Epithelial cell of esophagus (primary cell): ENCODE measurements around the gene WDR70.
"Not testable (repeated sequence)": the region's sequence is repeated elsewhere in the genome, so short reads cannot be mapped to it uniquely, and the experiment has no call there.

Experiments
- DNase-seq: peaks from one replicate; pipeline ENCODE4 v3.0.0; 2010; ENCODE audit warnings: low read depth
- H3K4me3 ChIP-seq: 2 replicates; pipeline ENCODE4 v1.5.1; 2011; ENCODE audit warnings: mild to moderate bottlenecking, low read length, control low read depth
- TF ChIP-seq, protein P1 (sequence below): IDR thresholded peaks from 2 replicates; pipeline ENCODE4 v1.5.1; 2011; ENCODE audit warnings: low read depth, mild to moderate bottlenecking, low read length, control low read depth, inconsistent platforms; ENCODE audit not compliant: insufficient read depth; ENCODE audit errors: missing control alignments

The WDR70 gene

DNA sequence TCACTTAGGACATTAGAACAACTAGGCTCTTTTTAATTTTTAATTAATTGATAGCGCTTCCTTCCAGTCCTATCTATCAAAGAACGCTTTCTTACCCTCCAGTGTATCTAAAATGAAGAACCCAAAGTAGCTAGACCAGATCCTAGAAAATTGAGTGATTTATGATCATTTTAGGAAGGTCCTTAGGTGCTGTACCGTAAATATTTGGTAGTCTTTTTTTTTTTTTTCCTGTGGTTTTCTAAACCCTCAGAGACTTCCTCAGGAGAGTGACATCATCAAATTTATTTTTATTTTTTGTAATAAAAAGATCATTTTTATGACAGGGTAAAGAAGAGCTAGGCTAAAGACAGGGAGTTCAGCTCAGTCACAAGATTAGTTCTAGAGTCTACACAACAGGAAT is 197.4 kb downstream of the WDR70 start:
- no peak overlapping the region for H3K4me3 ChIP-seq
- DNase-seq = no peak
- TF ChIP-seq, protein P1, sequence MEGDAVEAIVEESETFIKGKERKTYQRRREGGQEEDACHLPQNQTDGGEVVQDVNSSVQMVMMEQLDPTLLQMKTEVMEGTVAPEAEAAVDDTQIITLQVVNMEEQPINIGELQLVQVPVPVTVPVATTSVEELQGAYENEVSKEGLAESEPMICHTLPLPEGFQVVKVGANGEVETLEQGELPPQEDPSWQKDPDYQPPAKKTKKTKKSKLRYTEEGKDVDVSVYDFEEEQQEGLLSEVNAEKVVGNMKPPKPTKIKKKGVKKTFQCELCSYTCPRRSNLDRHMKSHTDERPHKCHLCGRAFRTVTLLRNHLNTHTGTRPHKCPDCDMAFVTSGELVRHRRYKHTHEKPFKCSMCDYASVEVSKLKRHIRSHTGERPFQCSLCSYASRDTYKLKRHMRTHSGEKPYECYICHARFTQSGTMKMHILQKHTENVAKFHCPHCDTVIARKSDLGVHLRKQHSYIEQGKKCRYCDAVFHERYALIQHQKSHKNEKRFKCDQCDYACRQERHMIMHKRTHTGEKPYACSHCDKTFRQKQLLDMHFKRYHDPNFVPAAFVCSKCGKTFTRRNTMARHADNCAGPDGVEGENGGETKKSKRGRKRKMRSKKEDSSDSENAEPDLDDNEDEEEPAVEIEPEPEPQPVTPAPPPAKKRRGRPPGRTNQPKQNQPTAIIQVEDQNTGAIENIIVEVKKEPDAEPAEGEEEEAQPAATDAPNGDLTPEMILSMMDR = no peak

DNA sequence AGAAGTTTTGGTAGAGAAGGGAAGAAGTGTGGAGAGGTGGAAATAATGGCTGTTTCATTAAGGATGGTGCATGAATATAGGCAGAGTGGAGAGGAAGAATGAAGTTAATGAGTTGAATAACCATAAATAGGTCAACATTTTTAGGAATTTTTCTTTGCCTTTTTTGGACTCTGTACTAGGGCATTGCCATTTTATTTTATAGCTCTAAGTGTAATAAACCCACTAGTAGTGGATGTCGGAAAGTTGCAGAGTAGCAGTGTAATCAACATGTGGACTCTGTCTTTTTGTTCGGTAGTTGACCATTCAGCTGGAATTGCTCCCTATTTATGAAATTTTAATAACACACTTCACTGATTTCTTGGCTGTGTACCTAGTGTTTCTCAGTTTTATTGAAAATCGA is 199.1 kb downstream of the WDR70 start:
- TF ChIP-seq, protein P1 = no peak
- no peak for DNase-seq
- no peak overlapping the region for H3K4me3 ChIP-seq

GRCh38 chr5:37580106-37580505 is 201.0 kb downstream of the WDR70 start:
- no peak for DNase-seq
- no peak overlapping the region for H3K4me3 ChIP-seq
- TF ChIP-seq, protein P1 = no peak

- no peak overlapping the region for H3K4me3 ChIP-seq
- DNase-seq = no peak
- TF ChIP-seq, protein P1 = no peak
Measured at GRCh38 chr5:37582202-37582601, 203.1 kb downstream of the WDR70 start.

DNA sequence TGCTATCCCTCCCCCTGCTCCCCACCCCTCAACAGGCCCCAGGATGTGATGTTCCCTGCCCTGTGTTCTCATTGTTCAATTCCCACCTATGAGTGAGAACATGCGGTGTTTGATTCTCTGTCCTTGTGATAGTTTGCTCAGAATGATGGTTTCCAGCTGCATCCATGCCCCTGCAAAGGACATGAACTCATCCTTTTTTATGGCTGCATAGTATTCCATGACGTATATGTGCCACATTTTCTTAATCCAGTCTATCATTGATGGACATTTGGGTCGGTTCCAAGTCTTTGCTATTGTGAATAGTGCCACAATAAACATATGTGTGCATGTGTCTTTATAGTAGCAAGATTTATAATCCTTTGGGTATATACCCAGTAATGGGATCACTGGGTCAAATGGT is 214.2 kb downstream of the WDR70 start:
- H3K4me3 ChIP-seq, DNase-seq: not testable (repeated sequence)

DNA sequence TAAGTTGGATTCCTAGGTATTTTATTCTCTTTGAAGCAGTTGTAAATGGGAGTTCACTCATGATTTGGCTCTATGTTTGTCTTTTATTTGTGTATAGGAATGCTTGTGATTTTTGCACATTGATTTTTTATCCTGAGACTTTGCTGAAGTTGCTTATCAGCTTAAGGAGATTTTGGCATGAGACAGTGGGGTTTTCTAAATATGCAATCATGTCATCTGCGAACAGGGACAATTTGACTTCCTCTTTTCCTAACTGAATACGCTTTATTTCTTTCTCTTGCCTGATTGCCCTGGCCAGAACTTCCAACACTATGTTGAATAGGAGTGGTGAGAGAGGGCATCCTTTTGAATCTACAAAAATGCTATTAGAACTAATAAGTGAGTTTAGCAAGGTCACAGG is 215.7 kb downstream of the WDR70 start:
- H3K4me3 ChIP-seq, DNase-seq: not testable (repeated sequence)

DNA sequence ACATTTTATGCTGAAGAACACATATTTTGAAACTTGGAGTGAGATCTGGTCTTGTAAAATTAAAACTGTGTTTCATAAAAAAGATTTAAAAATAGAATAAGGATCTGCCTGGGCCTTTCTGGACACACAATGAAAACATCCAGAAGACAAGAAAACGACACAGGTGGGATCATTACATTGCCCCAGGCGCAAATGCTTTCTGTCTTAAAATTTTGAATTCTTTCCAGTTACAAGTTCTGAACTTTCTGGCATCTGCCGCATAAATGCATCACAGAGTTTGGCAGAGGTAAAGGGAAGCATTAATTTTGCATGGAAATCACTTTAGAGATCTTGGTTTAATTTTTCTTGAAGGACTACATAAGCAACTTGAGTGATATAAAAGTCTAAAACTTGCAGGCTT is 219.6 kb downstream of the WDR70 start:
- TF ChIP-seq, protein P1 = no peak
- DNase-seq = no peak
- H3K4me3 ChIP-seq = no peak overlapping the region

GRCh38 chr5:37601163-37601562 is 222.0 kb downstream of the WDR70 start:
- TF ChIP-seq, protein P1 = no peak
- DNase-seq = no peak
- no peak overlapping the region for H3K4me3 ChIP-seq
